Activated CD8-positive, alpha-beta memory T cell treated with anti-CD3 and anti-CD28 coated beads for 36 hours (primary cell): ENCODE results near the gene NUDT17. TPM values are rescaled to one million over a fixed set of nuclear protein-coding genes. Genes with fewer than 3 reads are reported as not detected.

Experiments used
- CTCF ChIA-PET: fragments of 350-600 bp; sonication (Branson Sonifier 250); formaldehyde crosslinking; loops from one replicate; lab custom pipeline; 2021; ENCODE audit warnings: antibody characterized with exemption; lab: Charles Lee
- POLR2A ChIA-PET: fragments of 350-600 bp; sonication (Branson Sonifier 250); formaldehyde crosslinking; loops from one replicate; lab custom pipeline; 2021; ENCODE audit warnings: antibody characterized with exemption; lab: Charles Lee
- total RNA-seq, 2 experiments: library from RNA; stranded (reverse); gene quantifications; one replicate each; pipeline ENCODE4 v1.2.3, GENCODE V29; 2021

NUDT17 gene
- total RNA-seq, 2 experiments from 2014 or later, result 2.6 to 2.9 TPM

- ChIA-PET CTCF (interaction anchor here (1.1 kb wide), 1 partner anchor 32 kb away, joined by 3 read pairs; the partner anchor contains the start of gene NUDT17), POLR2A (no interaction called here)
These were observed 32.6 kb downstream of the NUDT17 start for GRCh38 chr1:145877923-145878486.

- ChIA-PET CTCF (interaction anchor here (1.0 to 1.1 kb wide), 2 partner anchors 18 to 33 kb away, joined by 3 read pairs; partner anchors contain the start of gene NUDT17), POLR2A (no interaction called here)
These were observed 33.3 kb downstream of the NUDT17 start for GRCh38 chr1:145878724-145879123.

GRCh38 chr1:145879775-145880174 is 34.3 kb downstream of the NUDT17 start:
- CTCF ChIA-PET, result interaction anchor here (0.6 to 2.1 kb wide), 3 partner anchors 12 to 21 kb away, joined by 3 to 6 read pairs (median 3); no protein-coding TSS in a partner anchor
- POLR2A ChIA-PET, result interaction anchor here (0.6 kb wide), 1 partner anchor 171 kb away, joined by 3 read pairs; no protein-coding TSS in a partner anchor

GRCh38 chr1:145884675-145885074 is 39.2 kb downstream of the NUDT17 start:
- ChIA-PET POLR2A (interaction anchor here (1.2 kb wide), 1 partner anchor 11 kb away, joined by 3 read pairs; no protein-coding TSS in a partner anchor), CTCF (interaction anchor here (1.1 to 1.8 kb wide), 2 partner anchors 13 to 39 kb away, joined by 3 to 11 read pairs; partner anchors contain the start of gene NUDT17)

GRCh38 chr1:145885738-145886287 is 40.4 kb downstream of the NUDT17 start, which contains the start of gene ANKRD35:
ANKRD35 (minus strand) TSS chr1:145885866; CDS start chr1:145885758, 108 bp downstream.
- POLR2A ChIA-PET, result interaction anchor here (0.8 to 1.2 kb wide), 3 partner anchors 12 to 39 kb away, joined by 3 to 5 read pairs (median 4); no protein-coding TSS in a partner anchor

GRCh38 chr1:145886390-145886789 is 41.0 kb downstream of the NUDT17 start:
- POLR2A ChIA-PET, result interaction anchor here (0.8 to 1.0 kb wide), 3 partner anchors 16 to 40 kb away, joined by 3 to 4 read pairs (median 4); no protein-coding TSS in a partner anchor
- CTCF ChIA-PET, result interaction anchor here (1.4 kb wide), 1 partner anchor 16 kb away, joined by 3 read pairs; no protein-coding TSS in a partner anchor

More at GRCh38 chr1:145885738-145886287, 40.4 kb downstream of the NUDT17 start, which contains the start of gene ANKRD35:
- CTCF ChIA-PET, result interaction anchor here (1.4 to 1.8 kb wide), 2 partner anchors 17 to 40 kb away, joined by 3 to 11 read pairs; partner anchors contain the start of gene NUDT17

- ChIA-PET CTCF (interaction anchor here (1.4 kb wide), 1 partner anchor 16 kb away, joined by 3 read pairs; no protein-coding TSS in a partner anchor), POLR2A (interaction anchor here (0.8 to 1.0 kb wide), 3 partner anchors 17 to 40 kb away, joined by 3 to 4 read pairs (median 4); no protein-coding TSS in a partner anchor)
These were observed 41.4 kb downstream of the NUDT17 start for GRCh38 chr1:145886816-145887215.

GRCh38 chr1:145887631-145888030 is 42.2 kb downstream of the NUDT17 start:
- ChIA-PET CTCF (no interaction called here), POLR2A (no interaction called here)

- ChIA-PET CTCF (interaction anchor here (0.9 to 1.5 kb wide), 2 partner anchors 12 to 25 kb away, joined by 4 to 5 read pairs; no protein-coding TSS in a partner anchor), POLR2A (no interaction called here)
These were observed 44.3 kb downstream of the NUDT17 start for GRCh38 chr1:145889722-145890121.

GRCh38 chr1:145891143-145891542 is 45.7 kb downstream of the NUDT17 start:
- CTCF ChIA-PET, result interaction anchor here (0.6 to 2.7 kb wide), 11 partner anchors 10 to 88 kb away, joined by 3 to 13 read pairs (median 3); no protein-coding TSS in a partner anchor
- POLR2A ChIA-PET, result interaction anchor here (0.6 kb wide), 1 partner anchor 64 kb away, joined by 7 read pairs; no protein-coding TSS in a partner anchor

GRCh38 chr1:145891587-145892485 is 46.4 kb downstream of the NUDT17 start:
- CTCF ChIA-PET, result interaction anchor here (0.5 to 2.7 kb wide), 13 partner anchors 9 to 119 kb away, joined by 3 to 13 read pairs (median 3); no protein-coding TSS in a partner anchor
- POLR2A ChIA-PET, result interaction anchor here (0.6 kb wide), 1 partner anchor 65 kb away, joined by 7 read pairs; no protein-coding TSS in a partner anchor

GRCh38 chr1:145892486-145893087 is 47.2 kb downstream of the NUDT17 start:
- ChIA-PET CTCF (interaction anchor here (0.6 to 2.7 kb wide), 9 partner anchors 12 to 118 kb away, joined by 3 to 13 read pairs (median 3); partner anchors contain the start of gene PIAS3), POLR2A (interaction anchor here (0.5 kb wide), 1 partner anchor 34 kb away, joined by 5 read pairs; the partner anchor contains the start of gene PIAS3)

GRCh38 chr1:145893306-145894055 is 48.1 kb downstream of the NUDT17 start:
- CTCF ChIA-PET, result interaction anchor here (0.9 to 2.7 kb wide), 4 partner anchors 14 to 116 kb away, joined by 3 to 13 read pairs (median 3); no protein-coding TSS in a partner anchor

GRCh38 chr1:145895471-145895870 is 50.0 kb downstream of the NUDT17 start:
- POLR2A ChIA-PET, result no interaction called here

More at GRCh38 chr1:145893306-145894055, 48.1 kb downstream of the NUDT17 start:
- POLR2A ChIA-PET, result no interaction called here

GRCh38 chr1:145897969-145898368 is 52.5 kb downstream of the NUDT17 start:
- ChIA-PET CTCF (interaction anchor here (0.5 kb wide), 1 partner anchor 47 kb away, joined by 3 read pairs; no protein-coding TSS in a partner anchor), POLR2A (no interaction called here)

More at GRCh38 chr1:145895471-145895870, 50.0 kb downstream of the NUDT17 start:
- CTCF ChIA-PET, result interaction anchor here (0.9 kb wide), 1 partner anchor 21 kb away, joined by 3 read pairs; no protein-coding TSS in a partner anchor
